ENCODE data around the gene RIN3.

DNA sequence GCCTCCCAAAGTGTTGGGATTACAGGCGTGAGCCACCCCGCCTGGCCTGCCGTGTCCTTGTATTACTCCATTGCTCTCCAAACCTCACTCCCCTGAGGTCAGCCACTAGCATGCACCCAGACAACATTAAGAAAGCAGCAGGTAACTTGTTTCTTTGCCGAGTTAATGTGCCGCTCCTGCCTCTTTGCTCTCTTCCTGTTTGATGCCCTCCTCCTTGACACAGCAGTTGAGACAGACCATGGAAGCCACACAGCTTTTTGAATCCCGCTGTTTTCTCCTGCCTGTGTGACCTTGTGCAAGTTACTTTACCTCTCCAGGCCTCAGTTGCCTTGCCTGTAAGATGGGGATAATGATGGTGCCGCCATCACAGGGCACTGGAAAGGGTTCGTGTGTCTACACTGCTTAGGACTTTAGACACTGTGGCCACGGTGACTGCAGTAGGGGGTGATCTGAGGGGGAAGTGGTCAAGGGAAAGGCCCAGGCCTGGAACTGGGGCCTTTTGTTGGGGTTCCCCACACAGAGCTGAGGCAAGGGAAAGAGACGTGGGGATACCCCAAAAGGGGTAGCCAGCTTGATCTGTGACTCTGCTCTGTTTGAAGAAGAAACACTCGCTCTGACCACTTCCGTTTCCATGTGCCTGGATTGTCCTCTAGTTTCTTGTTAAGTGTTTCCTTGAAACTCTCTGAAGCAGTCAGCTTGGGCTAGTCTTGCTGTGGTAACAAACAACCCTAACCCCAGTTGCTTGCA, 69.3 kb downstream of the RIN3 start:
- TF ChIP-seq, protein P1, sequence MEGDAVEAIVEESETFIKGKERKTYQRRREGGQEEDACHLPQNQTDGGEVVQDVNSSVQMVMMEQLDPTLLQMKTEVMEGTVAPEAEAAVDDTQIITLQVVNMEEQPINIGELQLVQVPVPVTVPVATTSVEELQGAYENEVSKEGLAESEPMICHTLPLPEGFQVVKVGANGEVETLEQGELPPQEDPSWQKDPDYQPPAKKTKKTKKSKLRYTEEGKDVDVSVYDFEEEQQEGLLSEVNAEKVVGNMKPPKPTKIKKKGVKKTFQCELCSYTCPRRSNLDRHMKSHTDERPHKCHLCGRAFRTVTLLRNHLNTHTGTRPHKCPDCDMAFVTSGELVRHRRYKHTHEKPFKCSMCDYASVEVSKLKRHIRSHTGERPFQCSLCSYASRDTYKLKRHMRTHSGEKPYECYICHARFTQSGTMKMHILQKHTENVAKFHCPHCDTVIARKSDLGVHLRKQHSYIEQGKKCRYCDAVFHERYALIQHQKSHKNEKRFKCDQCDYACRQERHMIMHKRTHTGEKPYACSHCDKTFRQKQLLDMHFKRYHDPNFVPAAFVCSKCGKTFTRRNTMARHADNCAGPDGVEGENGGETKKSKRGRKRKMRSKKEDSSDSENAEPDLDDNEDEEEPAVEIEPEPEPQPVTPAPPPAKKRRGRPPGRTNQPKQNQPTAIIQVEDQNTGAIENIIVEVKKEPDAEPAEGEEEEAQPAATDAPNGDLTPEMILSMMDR (IDR thresholded peaks at IDR 0.05), result no peak
- no peak for TF ChIP-seq POLR2A (IDR thresholded peaks at IDR 0.05)
